Right lung (tissue), 10 donors: Measurements from ENCODE around the gene TARS3. TPM values are rescaled to one million over a fixed set of nuclear protein-coding genes. Genes with fewer than 3 reads are reported as not detected.
"Not testable (repeated sequence)": the region's sequence is repeated elsewhere in the genome, so short reads cannot be mapped to it uniquely, and the experiment has no call there.

Experiments
- DNase-seq, 2 donors: peaks; one replicate each; pipeline ENCODE4 v3.0.0-alpha.2; 2013
- long read RNA-seq, 8 donors: transcript quantifications; one replicate each; lab custom pipeline, GENCODE V29; 2026
- polyA plus RNA-seq, 5 donors: library from polyadenylated mRNA; unstranded; fragments of 120-200 nt; gene quantifications; one replicate each; pipeline versions ENCODE4 v1.2.1 to v1.2.3, GENCODE V29; 2013; ENCODE audit warnings: inconsistent platforms in 1 of 5, low replicate concordance in 1 of 5; ENCODE audit not compliant: insufficient read length in 5 of 5, insufficient read depth in 1 of 5

TARS3 gene
- 10 to 100 TPM; 20.2 to 30.0 (median 28.0) TPM for polyA plus RNA-seq
- long read RNA-seq, donor 1, partial matches to known transcripts = 0 of 1 reads
- long read RNA-seq, donor 1, other reads (novel, unspliced or antisense) = 0 of 1 reads
- long read RNA-seq, donor 2 = 0 reads
- long read RNA-seq, donor 3, partial matches to known transcripts = 0 of 3 reads
- long read RNA-seq, donor 3, other reads (novel, unspliced or antisense) = 0 of 3 reads
- long read RNA-seq, donor 4, partial matches to known transcripts = 0 of 4 reads
- long read RNA-seq, donor 4, other reads (novel, unspliced or antisense) = 0 of 4 reads
- long read RNA-seq, donor 5 = 0 reads
- long read RNA-seq, donor 6, partial matches to known transcripts = 0 of 2 reads
- long read RNA-seq, donor 6, other reads (novel, unspliced or antisense) = 0 of 2 reads
- long read RNA-seq, donor 7, partial matches to known transcripts = 0 of 4 reads
- long read RNA-seq, donor 7, other reads (novel, unspliced or antisense) = 0 of 4 reads
- long read RNA-seq, donor 8 = 0 reads

DNA sequence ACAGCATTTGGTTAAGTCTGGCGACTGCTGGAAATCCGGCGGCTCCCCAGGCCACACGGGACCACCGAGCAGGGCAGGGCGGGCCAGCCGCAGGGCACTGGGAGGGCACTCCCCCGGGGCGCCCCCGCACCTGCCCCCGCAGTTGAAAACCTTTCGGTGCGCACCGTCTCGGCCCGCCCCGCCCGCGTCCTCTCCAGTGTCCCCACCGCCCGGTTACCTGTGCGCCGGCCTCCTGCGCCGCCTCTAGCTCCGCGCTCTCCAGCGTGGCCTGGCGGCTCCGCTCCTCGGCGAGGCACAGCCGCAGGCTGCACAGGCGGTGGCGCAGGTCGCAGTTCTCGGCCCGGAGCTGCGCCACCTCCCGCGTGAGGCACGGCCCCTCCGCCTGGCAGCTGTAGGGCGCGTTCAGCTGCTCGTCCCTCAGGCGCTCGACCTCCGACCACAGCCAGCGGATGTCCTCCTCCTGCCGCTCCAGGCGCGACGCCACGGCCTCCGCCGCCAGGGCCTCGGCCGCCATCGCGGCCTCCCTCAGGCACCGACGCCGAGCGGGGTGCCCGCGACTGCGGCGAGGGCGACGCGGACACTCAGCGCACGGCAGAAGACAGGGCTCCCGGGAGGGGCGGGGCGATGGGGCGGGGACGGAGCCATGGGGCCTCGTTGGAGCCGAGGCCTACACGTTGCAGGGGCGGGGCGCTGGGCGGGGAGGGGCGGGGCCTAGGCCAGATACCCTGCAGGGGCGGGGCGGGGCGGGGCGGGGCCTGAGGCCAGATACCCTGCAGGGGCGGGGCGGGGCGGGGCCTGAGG is at the start of gene TARS3:
Gene TARS3 (minus strand): TSS at position 600 of the 801 bp plus-strand sequence. CDS start 86 bp downstream, at position 514.
- peak; percentile 91 to 93 for DNase-seq

DNA sequence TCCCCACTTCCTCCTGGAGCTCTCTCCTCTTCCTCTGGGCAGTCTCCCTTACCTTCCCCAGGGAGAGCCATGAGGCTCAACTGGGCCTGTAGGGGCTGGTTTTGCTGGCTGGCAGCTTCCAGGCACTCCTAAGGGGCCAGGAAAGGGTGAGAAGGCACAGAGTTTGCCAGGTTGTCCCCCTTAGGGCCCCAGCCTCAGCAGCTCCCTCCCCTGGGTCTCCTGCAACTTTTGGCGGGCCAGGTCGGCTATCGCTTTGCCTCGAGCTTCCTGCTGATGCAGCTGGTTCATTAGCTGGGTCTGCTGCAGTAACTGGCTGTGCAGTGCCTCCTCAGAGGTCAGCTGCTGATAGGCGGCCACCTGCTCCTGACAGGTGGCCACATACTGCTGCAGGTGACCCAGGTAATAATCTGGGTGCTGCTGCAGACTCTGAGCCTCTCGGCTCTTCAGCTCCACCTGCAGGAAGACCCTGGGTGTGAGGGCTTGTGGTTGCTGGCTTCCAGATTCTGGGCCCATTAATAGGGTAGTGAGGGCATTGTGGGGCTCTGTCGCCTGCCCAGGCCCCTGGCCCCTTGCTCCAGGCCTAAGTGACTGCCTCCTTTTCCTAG is 49.3 kb upstream of the TARS3 start:
- DNase-seq = no peak

DNA sequence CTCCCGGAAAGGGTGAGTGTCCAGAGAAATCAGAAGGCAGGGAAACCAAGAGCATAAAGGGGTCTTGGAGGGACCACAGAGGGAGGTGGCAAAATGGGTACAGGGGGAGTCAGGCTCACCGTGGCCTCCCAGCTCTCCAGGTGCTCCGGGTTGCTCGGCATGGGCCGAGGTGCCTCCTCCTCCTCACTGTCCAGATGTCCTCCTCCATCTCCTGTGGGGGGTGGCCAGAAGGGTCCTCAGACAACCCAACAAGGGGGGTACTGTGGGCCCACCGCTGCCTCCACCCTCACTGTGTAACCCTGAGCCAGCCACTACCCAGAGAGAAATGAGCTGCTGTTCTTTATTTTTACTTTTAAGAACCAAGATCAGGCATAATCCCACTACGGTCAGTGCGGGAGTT is 48.6 kb upstream of the TARS3 start:
- DNase-seq = no peak

DNA sequence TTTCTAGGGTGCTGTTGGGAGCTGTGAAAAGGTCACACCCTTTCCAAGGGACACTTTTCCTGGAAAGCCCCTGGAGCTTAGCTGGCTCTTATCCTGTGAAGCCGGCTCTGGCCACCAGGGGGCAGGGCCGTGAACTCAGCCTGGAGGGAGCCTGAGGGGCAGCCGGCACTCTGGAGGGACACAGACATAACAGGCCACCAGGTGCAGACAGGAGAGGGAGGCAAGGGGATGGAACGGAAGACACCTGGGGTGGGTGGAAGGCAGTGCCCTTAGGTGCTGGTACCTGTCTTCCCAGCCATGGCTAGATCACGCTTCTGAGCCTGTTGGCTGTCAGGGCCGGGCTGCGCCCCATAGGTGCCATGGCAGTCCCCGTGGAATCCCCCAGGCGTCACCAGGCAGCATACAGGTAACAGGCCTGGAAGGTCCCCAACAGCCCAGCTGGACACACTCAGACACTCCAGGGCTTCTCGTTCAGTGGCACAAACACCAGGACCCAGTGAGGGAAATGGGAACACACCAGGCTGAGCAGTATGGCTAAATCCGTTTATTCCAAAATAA is 42.9 kb upstream of the TARS3 start:
- DNase-seq = not testable (repeated sequence)

DNA sequence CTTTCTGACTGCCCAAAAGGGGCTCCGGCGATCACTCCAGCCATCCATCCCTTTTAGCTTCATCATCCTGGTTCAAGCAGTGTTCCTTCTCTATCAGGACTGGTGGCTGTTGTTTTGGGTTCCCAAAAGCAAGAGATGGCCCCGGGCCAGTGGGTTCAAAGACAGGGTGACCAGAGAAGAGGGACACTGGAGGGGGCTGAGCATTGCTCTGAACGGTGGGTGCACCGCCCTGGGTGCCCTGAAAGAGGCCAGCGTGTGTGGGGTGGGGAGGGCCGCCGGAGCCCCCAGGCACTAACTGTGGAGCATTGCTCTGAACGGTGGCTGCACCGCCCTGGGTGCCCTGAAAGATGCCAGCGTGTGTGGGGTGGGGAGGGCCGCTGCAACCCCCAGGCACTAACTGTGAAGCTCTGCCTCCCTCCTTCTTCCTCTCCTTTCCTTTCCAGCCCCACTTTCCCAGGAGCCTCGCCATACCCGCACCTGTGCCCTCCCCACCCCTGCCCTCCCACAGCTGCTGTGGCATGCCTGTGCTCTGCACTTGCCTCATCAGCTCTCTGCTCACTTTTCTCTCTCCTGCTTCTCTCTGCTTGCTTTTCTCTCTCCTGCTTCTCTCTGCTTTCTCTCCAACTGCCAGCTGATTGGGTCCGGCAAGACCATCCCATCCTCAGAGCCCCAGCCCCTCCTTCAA is 41.6 kb upstream of the TARS3 start:
- no peak for DNase-seq

DNA sequence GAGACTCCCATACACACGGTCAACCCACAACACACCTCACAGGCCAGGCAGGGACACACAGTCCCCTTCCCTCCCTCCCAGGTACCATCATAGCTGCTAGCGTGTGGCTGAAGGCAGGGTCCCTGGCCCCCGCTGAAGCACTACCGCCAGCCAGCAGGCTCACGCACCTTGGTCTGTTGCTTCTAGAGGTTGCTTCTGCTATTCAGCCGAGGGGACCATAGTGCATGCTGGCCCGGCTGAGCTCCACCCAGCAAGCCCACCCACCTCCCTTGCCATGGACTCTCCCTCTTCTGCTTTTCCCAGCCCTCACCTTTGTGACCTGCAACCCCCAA is 41.0 kb upstream of the TARS3 start:
- DNase-seq = not testable (repeated sequence)

DNA sequence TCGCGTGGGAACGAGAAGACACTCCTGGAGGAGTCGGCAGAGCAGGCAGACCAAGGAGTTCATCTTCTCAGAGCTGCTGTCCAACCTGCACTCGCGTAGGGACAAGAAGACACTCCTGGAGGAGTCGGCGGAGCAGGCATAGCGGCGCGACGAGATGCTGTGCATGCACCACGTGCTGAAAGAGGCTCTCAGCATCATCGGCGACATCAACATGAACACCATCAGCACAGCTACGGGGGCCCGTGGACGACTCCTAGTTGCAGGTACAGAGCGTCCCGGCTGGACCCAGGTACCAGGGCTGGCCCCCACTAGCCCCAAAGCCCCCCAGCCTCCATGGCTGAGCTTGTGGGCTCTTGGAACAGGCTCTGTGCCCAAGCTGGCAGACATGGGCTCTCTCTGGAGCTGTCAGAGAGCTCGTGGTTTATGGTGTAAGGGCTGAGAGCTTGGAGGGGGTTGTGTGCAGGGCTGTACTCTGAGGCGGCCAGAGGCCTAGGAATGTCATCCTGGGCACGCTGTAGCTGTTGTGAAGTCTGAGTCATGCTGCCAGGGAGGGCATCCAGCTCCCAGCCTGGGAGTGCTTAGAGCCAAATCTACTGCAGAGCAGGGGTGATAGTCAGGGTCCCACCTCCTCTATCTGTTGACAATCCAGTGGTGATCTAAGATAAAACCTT is 40.5 kb upstream of the TARS3 start:
- DNase-seq = not testable (repeated sequence)

DNA sequence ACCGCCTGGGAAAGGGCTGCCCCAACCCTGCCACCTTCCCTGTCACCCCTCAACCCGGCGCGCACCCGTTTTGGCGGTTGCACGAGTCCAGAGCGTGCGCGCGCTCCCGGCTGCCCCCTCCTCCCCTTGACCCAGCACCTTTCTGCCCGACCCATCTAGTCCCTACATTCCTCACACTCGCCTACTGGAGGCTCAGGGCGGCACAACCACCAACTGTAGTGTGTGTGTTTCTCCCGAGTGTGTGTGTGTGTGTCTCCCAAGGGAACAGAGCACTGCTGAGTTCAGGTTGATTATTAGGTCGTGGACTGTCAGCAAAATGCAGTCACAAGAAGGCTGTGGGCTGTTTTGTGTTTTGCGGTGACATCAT is 22.4 kb upstream of the TARS3 start:
- not testable (repeated sequence) for DNase-seq

DNA sequence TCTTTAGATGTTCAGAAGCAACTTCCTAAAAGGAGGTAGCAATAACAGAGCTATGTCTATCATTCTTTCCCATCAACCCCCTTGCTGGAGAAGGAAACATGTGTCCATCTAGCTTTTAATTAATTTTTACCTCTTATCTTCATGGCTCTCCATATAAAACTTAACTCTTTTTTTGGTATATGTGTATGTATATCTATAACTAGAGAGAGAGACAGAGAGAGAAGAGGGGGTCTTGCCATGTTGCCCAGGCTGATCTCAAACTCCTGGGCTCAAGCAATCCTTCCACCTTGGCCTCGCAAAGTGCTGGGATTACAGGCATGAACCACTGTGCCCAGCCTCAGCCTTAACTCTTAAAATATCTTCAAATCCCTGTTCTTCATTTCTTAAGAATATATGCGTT is 10.6 kb upstream of the TARS3 start:
- not testable (repeated sequence) for DNase-seq

DNA sequence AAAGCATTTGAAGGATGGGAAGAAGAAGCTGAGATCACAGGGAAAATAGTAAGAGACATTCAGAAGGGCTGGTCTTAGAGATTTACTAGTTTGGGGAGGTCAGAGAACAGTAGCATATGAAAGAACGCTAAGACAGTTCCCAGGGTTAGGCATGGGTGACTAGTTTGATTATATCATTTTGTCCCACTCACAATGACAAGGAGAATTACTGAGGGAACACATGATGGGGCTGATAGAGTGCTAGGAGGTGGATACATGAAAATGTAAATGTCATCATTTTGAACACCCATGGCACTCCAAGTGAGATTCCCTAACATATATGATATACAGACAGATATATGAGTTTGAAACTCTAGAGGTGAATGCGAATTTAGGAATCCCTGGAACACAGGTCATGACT is 9.3 kb upstream of the TARS3 start:
- DNase-seq = no peak

DNA sequence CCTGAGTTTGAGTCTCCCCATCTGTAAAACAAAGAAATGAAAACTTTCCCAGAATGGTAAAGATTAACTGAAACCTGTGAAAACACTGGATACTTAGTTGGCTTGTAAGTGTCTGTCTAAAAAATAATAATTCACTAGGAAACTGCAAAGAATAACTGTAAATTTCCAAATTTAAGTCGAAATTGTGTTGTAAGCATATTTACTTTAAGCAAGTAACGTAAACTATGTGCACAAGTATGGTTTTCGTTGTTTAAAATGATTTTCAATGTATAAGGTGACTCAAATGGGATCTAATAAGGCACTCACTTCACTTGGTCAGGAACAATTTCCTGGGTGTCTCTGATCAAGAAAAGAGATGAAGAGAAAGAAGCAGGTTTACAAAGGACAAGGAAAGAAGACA is 8.5 kb upstream of the TARS3 start:
- DNase-seq = no peak

DNA sequence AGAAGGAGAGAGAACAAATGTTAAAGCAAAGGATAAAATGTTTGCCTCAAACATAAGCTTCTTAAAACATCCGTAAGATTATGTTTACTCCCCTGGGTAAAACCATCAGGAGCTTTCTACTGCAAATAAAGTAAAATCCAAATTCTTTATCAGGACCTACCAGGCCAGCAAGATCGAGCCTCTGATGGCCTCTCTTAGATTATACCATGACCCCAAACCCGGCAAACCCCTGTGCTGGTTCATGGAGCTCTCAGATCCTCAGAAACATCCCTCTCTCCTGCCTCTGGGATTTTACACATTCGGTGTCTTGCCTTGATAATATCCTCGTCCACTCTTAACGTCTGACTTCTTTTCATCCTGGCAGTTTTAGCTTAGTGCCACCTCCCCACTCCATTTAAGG is 7.5 kb upstream of the TARS3 start:
- no peak for DNase-seq

DNA sequence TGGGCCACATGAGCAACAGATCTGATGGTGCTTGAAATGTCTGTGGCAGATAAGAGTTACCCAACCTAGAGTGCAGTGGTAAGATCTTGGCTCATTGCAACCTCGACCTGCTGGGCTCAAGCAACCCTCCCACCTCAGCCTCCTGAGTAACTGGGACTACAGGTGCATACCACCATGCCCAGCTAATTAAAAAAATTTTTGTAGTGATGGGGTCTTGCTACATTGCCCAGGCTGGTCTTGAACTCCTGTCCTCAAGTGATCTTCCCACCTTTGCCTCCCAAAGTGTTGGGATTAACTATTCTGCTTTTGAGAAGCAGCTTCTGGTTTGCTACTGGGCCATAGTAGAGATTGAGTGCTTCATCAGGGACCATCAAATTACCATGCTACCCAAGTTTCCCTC is 2.9 kb upstream of the TARS3 start:
- no peak for DNase-seq

DNA sequence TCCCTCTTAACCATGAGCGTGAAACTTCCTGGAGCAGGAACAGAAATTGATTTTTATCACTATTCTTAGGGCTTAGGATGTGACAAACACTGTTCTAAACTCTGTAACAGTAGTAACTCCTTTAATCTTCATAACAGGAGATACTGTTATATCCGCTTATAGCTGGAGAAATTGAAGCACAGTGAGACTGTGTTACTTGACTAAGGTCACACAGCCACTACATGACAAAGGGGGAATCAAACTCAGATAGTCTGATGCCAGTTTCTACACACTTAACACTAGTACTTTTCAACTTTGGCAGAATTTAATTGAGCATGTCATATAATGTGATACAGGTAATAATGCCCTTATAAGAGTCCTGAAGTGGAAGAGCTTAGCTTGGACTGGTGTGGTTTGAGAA is 800 bp upstream of the TARS3 start:
- DNase-seq = no peak

DNA sequence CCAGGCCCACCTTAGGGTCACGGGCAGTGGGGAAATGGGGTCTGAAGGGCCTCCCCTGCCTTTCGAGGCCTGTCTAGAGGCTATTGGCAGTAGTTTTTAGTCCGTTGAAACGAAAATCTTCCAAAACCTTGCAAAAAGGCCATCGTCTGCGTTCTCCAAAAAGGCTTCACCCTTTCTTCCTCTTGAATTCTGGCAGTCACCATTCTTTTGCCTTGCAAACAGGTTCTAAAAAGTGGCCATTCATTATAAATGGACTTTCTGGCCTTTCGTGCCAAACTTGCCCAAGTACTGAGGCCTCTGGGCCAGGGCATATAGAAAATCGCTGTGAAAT is 367 bp upstream of the TARS3 start:
- no peak for DNase-seq

DNA sequence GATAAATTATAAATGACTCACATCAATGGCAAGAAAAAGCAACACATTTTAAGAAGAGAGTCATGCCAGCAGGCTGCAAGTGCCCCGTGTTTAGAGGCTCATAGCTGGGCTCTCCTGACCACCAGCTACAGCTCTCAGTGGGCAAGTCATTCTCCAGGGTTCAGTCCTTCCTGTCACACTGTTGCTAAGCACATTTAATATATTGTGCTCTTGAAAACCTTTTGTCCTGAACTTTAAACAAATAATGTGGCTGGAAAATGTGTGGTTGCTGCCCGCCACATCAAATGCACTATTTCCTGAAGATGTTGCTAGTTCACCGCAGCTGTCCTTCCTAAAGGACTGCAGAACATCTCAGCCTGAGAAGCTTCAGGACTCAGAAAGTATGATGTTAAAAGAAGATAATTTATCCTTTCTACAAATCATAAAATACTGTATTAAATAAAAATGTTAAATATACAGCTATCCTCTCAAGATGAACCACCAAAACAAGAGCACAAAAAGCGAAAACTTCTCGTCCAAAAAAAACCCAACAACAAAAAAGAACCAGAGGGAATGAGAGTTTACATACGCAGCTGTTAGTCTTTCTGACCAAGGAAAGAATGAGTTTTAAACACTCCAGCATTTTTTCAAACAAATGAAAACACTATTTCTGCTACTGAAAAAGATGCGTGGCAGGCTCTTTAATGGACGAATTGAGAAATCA is 951 bp downstream of the TARS3 start:
- DNase-seq = peak; percentile 8 to 15

DNA sequence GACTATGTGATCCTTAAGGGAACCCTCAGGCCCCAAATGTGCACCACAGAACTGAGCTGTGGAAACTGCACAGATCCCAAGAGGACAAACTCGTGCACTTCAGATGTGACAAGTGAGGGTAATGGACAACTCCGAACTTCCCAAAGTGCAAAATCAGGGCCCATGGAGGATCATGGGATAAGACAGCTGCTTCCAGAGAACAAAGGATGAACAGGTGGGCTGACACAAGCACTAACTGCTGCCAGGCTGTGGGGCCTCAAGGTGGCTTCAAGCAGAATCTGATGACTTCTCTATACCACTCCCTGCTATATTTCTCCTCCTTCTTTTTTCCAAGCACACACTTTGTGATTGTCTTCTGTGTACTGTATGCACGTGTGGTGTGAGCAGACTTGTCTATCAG is 5.4 kb downstream of the TARS3 start:
- no peak for DNase-seq

DNA sequence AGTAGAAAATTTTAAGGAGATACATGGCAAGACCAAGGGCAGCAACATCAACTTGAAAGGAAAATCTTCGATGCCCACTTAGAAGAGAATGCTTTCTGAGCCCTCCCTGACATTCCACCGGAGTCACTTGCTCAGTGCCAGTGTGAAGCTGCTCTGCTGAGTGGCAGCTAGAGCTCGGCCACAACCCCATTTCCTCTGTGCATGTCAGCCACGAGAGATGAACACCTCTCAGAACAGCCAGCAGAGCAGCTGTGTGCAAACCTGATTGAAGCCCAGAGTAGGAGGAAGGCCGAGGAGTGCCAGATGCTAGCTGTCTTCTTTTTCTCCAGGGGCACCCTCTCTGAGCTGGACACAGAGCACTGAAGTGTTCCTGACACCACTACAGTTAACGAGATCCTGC is 12.2 kb downstream of the TARS3 start:
- DNase-seq = no peak

DNA sequence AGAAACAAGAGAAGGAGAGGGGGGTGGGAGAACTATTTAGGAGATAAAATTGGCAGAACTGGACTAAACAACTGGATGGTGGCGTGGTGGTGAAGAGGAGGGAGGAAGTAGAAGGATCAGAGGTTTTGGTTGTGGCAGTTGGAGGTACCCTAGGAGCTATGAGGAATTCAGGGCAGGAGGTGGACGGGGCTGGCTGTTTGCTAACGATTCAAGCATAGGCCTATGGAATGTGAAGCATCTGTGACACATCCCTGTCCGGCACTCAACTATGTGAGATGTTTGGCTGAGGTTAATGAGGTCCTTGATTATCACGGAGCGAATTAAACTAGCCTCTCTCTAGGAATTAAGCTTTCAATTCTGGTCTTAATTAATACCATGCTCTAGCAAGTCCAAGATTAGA is 13.5 kb downstream of the TARS3 start:
- no peak for DNase-seq

DNA sequence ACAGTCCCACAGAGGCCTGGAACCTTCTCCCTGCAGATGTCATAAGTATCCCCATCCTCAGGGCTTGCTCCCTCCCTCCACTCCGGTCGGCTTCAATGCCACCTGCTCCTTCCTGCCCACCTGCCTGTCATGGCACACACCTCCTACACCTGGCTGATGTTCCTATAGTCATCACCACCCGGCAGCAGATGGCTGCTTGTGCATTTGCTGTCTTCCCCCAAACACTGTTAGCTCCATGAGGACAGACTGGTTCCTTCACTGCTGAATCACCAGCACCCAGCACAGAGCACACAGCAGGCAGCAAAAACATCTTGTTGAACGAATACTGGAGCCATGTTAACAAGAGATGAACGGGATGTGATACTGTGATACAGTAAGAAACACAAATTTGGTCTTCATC is 14.8 kb downstream of the TARS3 start:
- DNase-seq = no peak

DNA sequence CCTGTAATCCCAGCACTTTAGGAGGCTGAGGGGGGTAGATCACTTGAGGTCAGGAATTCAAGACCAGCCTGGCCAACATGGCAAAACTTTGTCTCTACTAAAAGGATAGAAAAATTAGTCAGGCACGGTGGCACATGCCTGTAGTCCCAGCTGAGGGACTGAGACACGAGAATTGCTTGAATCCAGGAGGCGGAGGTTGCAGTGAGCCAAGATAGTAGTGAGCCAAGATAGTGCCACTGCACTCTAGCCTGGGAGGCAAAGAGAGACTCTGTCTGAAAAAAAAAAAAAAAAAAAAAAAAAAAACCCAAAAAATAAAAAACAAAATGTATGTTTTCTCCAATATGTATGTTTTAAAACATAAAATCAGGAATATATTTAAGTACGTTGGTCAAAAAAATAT is 16.3 kb downstream of the TARS3 start:
- DNase-seq = no peak
